Liver (tissue), 9 donors: ENCODE measurements around the gene CCDC40. TPM values are rescaled to one million over a fixed set of nuclear protein-coding genes. Genes with fewer than 3 reads are reported as not detected.

ENCODE experiments used
- DNase-seq: peaks from one replicate; pipeline ENCODE4 v3.0.0-alpha.2; 2017; ENCODE audit warnings: low spot score
- H3K27ac ChIP-seq, 2 donors: one replicate each; pipeline ENCODE4 v1.7.0; 2013; ENCODE audit warnings: inconsistent platforms in 2 of 2, low read length in 2 of 2, control low read depth in 1 of 2, low read depth in 1 of 2, mild to moderate bottlenecking in 1 of 2
- H3K27me3 ChIP-seq, 4 donors: one replicate each; pipeline versions ENCODE4 v1.6.1 to v1.7.0; 2013; ENCODE audit warnings: low read length in 3 of 4, inconsistent platforms in 1 of 4, mild to moderate bottlenecking in 1 of 4, moderate library complexity in 1 of 4; ENCODE audit not compliant: control insufficient read depth in 4 of 4, insufficient read depth in 4 of 4
- H3K36me3 ChIP-seq, 4 donors: one replicate each; pipeline versions ENCODE4 v1.6.1 to v1.7.0; 2013; ENCODE audit warnings: low read length in 3 of 4, mild to moderate bottlenecking in 3 of 4, low read depth in 1 of 4, moderate library complexity in 1 of 4; ENCODE audit not compliant: control insufficient read depth in 4 of 4, insufficient read depth in 3 of 4
- H3K4me1 ChIP-seq, 4 donors: one replicate each; pipeline versions ENCODE4 v1.6.1 to v1.7.0; 2013; ENCODE audit warnings: low read length in 3 of 4, mild to moderate bottlenecking in 3 of 4, moderate library complexity in 1 of 4; ENCODE audit not compliant: control insufficient read depth in 4 of 4, insufficient read depth in 4 of 4
- H3K4me3 ChIP-seq, 3 donors: one replicate each; pipeline versions ENCODE4 v1.6.1 to v1.7.0; 2013; ENCODE audit warnings: low read length in 3 of 3, control low read depth in 1 of 3, low read depth in 1 of 3, mild to moderate bottlenecking in 1 of 3
- H3K9ac ChIP-seq, 2 donors: one replicate each; pipeline ENCODE4 v1.7.0; 2013; ENCODE audit warnings: low read length in 2 of 2, mild to moderate bottlenecking in 2 of 2, moderate library complexity in 2 of 2, control low read depth in 1 of 2, low read depth in 1 of 2
- H3K9me3 ChIP-seq, 4 donors: one replicate each; pipeline versions ENCODE4 v1.6.1 to v1.7.0; 2013; ENCODE audit warnings: low read length in 3 of 4; ENCODE audit not compliant: control insufficient read depth in 4 of 4
- CTCF ChIP-seq: fragments of 150-350 bp; IDR thresholded peaks from 2 replicates; pipeline ENCODE4 v1.5.1; 2017; ENCODE audit warnings: improper control_type of control experiment, low read depth, low read length; ENCODE audit not compliant: missing input control
- FOXA1 ChIP-seq: IDR thresholded peaks from 2 replicates; pipeline ENCODE4 v1.6.1; 2016; ENCODE audit warnings: antibody characterized with exemption
- GABPA ChIP-seq, 2 donors: IDR thresholded peaks in 1 of 2; conservative IDR thresholded peaks in 1 of 2; 2 replicates each; pipeline ENCODE4 v1.6.1; 2016; ENCODE audit warnings: antibody characterized with exemption in 2 of 2, mild to moderate bottlenecking in 1 of 2, moderate library complexity in 1 of 2
- HNF4A ChIP-seq, 2 donors: conservative IDR thresholded peaks; 2 replicates each; pipeline ENCODE4 v1.6.1; 2016; ENCODE audit warnings: antibody characterized with exemption in 2 of 2, mild to moderate bottlenecking in 2 of 2
- JUND ChIP-seq, 2 donors: IDR thresholded peaks; 2 replicates each; pipeline ENCODE4 v1.6.1; 2016; ENCODE audit warnings: antibody characterized with exemption in 2 of 2
- NR2F2 ChIP-seq: IDR thresholded peaks from 2 replicates; pipeline ENCODE4 v1.6.1; 2016; ENCODE audit warnings: antibody characterized with exemption
- RAD21 ChIP-seq, 2 donors: IDR thresholded peaks; 2 replicates each; pipeline ENCODE4 v1.6.1; 2016; ENCODE audit warnings: antibody characterized with exemption in 2 of 2, mild to moderate bottlenecking in 2 of 2
- REST ChIP-seq: IDR thresholded peaks from 2 replicates; pipeline ENCODE4 v1.6.1; 2016; ENCODE audit warnings: antibody characterized with exemption, mild to moderate bottlenecking
- RXRA ChIP-seq, 2 donors: IDR thresholded peaks; 2 replicates each; pipeline ENCODE4 v1.6.1; 2017 to 2018; ENCODE audit warnings: antibody characterized with exemption in 2 of 2, mild to moderate bottlenecking in 1 of 2
- SP1 ChIP-seq: IDR thresholded peaks from 2 replicates; pipeline ENCODE4 v1.6.1; 2018; ENCODE audit warnings: antibody characterized with exemption, mild to moderate bottlenecking
- YY1 ChIP-seq: IDR thresholded peaks from 2 replicates; pipeline ENCODE4 v1.6.1; 2016; ENCODE audit warnings: antibody characterized with exemption, mild to moderate bottlenecking
- ZBTB33 ChIP-seq: IDR thresholded peaks from 2 replicates; pipeline ENCODE4 v1.6.1; 2016; ENCODE audit warnings: antibody characterized with exemption
- WGBS: extraction: QIAGEN DNeasy Blood & Tissue Kit; methylation state at CpG from one replicate; pipeline ENCODE4 v1.1.7; 2013; 5-methylcytosine and 5-hydroxymethylcytosine counted together
- polyA plus RNA-seq, 2 donors: library from polyadenylated mRNA; stranded (reverse) in 1 of 2; unstranded in 1 of 2; fragments of 200-250 nt in 1 of 2; fragments of >200 nt in 1 of 2; fragmentation: Nextera tagmentation in 1 of 2; extraction: Ambion mirVana in 1 of 2; gene quantifications; one replicate each; pipeline versions ENCODE4 v1.2.1 to v1.2.3, GENCODE V29; 2013 to 2015
- total RNA-seq, 2 donors: library from RNA; depleted of rRNA; stranded (reverse); fragments of >200 nt; gene quantifications; one replicate each; pipeline ENCODE4 v1.2.3, GENCODE V29; 2014
- TF ChIP-seq, protein P1 (sequence below): IDR thresholded peaks from 2 replicates; pipeline ENCODE4 v1.6.1; 2016; ENCODE audit warnings: antibody characterized with exemption
- donor health status: healthy.
- donor health status: healthy.
- donor health status: healthy.
- donor health status: healthy.
- donor health status: healthy.

CCDC40 gene
- total and polyA plus RNA-seq, 4 donors: 0.60 to 3.0 (median 1.4) TPM

DNA sequence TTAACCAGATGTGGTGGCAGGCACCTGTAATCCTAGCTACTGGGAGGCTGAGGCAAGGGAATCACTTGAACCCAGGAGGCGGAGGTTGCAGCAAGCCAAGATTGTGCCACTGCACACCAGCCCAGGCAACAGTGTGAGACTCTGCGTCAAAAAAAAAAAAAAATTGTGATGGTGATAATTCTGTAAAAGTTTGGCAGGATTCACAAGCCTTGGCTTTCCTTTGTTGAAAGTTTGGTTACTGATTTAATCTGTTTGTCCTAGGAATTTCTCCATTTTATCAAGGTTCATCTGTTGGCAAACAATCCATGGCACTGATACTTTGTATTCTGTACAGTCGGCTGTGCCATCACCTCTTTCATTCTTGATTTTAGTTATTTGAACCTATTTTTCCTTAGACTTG is 94.5 kb downstream of the CCDC40 start:
- H3K36me3 ChIP-seq: peaks cover 1 to 27% (median 21%) of the 10 kb centered on the region in 4 donors
- no peaks in the 10 kb centered on the region for H3K9me3 ChIP-seq
- TF ChIP-seq, protein P1, sequence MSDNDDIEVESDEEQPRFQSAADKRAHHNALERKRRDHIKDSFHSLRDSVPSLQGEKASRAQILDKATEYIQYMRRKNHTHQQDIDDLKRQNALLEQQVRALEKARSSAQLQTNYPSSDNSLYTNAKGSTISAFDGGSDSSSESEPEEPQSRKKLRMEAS: peak; percentile 22
- TF ChIP-seq REST (peak; percentile 48), HNF4A (conservative IDR thresholded peaks at IDR 0.05) (peak; percentile 57 to 70), ZBTB33 (peak; percentile 59), RXRA (IDR thresholded peaks at IDR 0.05) (peak in 1 of 2 donors; percentile 56), SP1 (peak; percentile 31), NR2F2 (no peak), GABPA (IDR thresholded peaks at IDR 0.05 in 1 of 2, conservative IDR thresholded peaks at IDR 0.05 in 1 of 2) (no peak), YY1 (peak; percentile 67), CTCF (no peak), JUND (IDR thresholded peaks at IDR 0.05) (peak in 1 of 2 donors; percentile 57)
- H3K4me1 ChIP-seq: peaks cover 0 to 17% (median 15%) of the 10 kb centered on the region in 4 donors
- no peak overlapping the region for H3K9ac ChIP-seq
- 33% methylated on average over 3 of the region's 3 CpGs for WGBS
- no peak overlapping the region for H3K27ac ChIP-seq
- H3K4me3 ChIP-seq: no peak overlapping the region
- no peaks in the 10 kb centered on the region for H3K27me3 ChIP-seq
- DNase-seq: no peak

GRCh38 chr17:80132906-80133625 is 96.6 kb downstream of the CCDC40 start:
- H3K4me1 ChIP-seq: peaks cover 0 to 17% (median 15%) of the 10 kb centered on the region in 4 donors
- 92% methylated on average over 5 of the region's 5 CpGs for WGBS
- DNase-seq: no peak
- H3K27me3 ChIP-seq: no peaks in the 10 kb centered on the region
- no peak overlapping the region for H3K4me3 ChIP-seq
- no peak for TF ChIP-seq RAD21 (IDR thresholded peaks at IDR 0.05)
- TF ChIP-seq REST: no peak
- TF ChIP-seq FOXA1: no peak
- TF ChIP-seq CTCF: no peak
- H3K36me3 ChIP-seq: peaks cover 5 to 46% (median 41%) of the 10 kb centered on the region in 4 donors
- no peaks in the 10 kb centered on the region for H3K9me3 ChIP-seq
- no peak overlapping the region for H3K27ac ChIP-seq
- no peak overlapping the region for H3K9ac ChIP-seq
